GM19099 (cell line): ENCODE results near the gene OR10H5.

ENCODE experiments used
- POLR2A ChIP-seq: IDR thresholded peaks from 3 replicates; pipeline ENCODE4 v1.6.1; 2011; ENCODE audit warnings: low read depth; ENCODE audit not compliant: insufficient read length; ENCODE audit errors: extremely low read depth

OR10H5 gene

DNA sequence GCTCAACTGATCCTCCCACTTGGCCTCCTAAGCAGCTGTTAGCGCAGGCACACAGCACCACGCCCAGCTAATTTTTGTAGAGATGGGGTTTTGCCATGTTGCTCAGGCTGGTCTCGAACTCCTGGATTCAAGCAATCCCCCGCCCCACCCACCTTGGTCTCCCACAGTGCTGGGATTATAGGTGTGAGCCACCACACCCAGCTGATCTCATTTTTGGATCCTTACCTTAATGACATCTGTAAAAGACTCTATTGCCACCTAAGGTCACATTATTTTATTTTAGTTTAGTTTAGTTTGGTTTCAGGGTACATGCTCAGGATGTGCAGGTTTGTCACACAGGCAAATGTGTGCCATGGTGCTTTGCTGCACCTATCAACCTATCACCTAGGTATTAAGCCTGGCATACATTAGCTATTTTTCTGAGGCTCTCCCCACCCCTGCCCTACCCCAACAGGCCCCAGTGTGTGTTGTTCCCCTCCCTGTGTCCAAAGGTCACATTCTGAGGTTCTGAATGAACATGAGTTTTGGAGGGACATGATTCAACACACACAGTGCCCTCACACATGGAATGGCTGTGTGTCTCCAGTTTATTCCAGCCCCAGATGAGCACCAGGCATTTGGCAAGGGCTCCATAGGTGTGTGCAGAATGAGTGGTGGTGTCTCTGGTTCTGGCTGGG lies 1.3 kb downstream of the OR10H5 start:
- no peak for TF ChIP-seq POLR2A

DNA sequence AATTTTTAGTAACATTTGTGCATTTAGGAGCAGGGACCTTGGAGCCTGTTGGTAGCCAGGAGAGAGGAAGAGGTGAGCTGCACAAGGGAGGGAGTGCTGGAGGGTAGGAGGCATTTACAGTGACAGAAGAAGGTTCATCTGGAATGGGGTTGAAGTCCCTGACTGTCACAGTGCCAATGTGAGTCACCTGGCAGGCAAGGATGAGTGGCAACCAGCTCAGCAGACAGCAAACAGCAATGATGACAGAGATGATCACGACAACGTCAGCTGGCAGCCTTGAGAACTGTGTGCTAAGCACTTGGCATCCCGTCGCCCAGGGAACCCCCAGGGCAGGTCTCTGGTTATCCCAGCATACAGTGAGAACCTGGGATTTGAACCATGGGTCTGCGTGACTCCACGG lies 2.6 kb downstream of the OR10H5 start:
- TF ChIP-seq POLR2A: no peak

DNA sequence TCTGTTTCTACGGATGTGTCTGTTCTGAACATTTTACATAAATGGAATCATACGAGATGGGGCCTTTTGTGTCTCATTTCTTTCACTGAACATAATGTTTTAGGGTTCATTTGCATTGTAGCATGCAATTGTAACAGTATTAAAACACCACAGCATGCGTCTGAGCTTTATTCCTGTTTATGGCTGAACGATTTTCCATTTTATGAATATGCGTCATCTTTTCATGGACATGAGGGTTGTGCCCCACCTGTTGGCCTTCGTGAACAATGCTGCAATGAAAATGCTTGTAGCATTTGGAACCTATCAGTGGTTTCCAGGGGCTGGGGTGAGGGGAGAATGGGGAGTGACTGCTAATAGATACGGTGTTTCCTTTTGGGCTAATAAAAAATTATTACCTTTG lies 22.9 kb downstream of the OR10H5 start:
- no peak for TF ChIP-seq POLR2A

DNA sequence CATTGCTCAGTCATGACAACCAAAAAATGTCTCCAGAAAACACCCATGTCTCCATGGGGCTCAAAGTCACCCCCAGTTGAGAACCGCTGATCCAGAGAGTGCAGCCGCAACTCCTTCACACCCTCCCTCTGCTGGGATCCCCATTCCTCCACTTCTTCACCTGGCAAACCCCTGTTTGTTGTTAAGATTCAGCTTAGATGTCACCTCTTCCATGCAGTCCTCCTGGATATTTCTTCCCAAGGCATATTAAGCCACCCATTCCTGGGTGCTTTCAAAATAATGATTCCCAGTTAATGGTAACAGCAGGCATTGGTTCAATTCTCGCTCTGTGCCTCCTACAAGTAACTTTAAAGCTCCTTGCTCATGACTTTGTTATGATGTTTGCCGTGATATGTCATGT lies 24.0 kb downstream of the OR10H5 start:
- TF ChIP-seq POLR2A: no peak

DNA sequence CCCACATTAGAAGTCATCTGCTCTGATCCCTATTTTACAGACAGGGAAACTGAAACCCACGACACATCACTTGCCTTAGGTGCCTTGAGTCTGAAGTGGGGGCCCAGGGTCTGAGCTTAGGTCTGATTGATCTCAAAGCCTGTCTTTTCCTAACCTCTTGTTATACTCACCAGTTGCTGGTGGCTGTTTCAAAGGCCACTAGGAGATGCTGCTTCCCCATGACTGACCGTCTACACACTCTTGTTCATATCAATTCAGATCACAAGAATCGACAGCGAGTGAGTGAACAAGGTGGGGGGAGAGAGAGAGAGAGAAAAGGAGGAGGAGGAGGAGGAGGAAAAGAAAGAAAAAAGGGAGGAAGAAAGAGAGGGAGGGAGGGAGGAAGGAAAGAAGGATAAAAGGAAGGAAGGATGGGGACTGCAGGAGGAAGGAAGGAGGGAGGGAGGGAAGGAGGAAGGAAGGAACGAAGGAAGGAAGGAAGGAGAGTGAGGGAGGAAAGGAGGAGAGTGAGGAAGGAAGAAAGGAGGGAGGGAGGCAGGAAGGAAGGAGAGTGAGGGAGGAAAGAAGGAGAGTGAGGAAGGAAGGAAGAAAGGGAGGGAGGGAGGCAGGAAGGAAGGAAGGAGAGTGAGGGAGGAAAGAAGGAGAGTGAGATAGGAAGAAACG lies 24.7 kb downstream of the OR10H5 start:
- no peak for TF ChIP-seq POLR2A

DNA sequence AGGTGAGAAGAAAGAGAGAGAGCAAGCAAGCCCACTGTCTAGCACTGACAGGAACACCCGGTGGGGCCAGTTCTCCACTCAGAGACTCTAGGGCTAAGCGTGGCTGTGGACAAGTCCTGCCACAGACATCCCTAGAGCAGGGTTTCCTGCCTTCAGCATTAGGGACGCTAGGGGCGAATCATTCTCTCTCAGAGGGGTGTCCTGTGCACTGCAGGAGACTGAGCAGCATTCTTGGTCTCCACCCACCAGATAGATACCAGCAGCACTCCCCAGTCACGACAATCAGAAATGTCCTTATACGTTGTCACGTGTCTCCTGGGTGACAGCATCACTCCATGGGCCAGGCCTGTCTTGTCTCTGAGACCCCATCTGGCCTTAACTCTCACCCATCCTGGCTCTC lies 26.5 kb downstream of the OR10H5 start:
- no peak for TF ChIP-seq POLR2A

DNA sequence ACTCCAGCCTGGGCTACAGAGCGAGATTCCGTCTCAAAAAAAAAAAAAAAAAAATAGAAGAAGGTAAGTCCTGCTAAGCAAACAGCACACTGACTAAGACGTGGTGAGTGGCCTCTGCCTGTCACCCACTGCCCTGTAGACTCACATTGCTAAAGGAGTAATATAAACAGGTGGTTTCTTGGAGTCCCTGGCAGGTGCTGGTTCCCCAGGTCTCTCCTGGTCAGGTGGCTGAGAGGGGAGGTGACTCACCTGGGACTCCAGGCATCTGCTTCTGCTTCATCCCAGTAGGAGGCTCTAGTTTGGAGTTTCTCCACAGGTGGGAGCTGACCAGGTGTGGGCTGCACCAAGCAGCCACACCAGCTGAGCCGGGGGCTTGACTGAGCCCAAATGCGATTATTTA lies 27.8 kb downstream of the OR10H5 start, which contains the start of gene OR10H1:
TSS of gene OR10H1 (minus strand) at position 359 of the 400 bp plus-strand sequence. CDS start 7,627 bp downstream, outside the sequence.
- TF ChIP-seq POLR2A: no peak

DNA sequence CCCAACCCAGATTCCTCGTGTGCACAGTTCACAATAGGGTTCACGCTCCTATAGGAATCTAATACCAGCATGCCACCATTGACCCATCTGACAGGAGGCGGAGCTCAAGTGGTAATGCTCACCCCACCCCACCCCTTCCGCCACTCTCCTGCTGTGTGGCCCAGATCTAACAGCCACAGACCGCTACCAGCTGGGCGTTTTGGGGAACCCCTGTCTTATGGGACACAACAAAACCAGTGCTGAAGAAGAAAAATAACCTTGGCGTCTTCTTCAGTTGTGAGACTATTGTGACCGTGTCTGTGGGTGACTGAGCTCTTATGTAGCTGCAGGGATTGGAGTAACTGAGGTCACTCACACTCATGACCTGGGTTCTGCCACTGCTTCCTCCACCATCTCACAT lies 33.2 kb downstream of the OR10H5 start:
- TF ChIP-seq POLR2A: no peak

DNA sequence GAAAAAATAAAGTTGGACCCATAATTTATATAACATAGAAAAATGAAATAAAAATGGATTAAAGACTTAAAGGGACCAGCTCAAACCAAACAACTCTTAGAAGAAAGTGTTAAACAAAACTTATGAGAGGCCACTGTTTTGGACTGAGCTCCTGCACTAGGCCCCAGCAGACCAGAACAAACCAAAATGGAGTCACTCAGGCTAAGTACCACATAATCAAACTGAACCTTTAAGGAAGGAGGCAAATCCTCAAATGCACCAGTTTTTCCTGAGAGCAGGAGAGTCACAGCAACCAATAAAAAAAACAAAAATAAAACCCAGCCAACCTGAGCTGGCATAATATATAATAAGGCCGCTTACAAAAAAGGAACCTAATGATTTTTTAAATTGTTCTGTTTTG lies 38.3 kb downstream of the OR10H5 start:
- TF ChIP-seq POLR2A: no peak

DNA sequence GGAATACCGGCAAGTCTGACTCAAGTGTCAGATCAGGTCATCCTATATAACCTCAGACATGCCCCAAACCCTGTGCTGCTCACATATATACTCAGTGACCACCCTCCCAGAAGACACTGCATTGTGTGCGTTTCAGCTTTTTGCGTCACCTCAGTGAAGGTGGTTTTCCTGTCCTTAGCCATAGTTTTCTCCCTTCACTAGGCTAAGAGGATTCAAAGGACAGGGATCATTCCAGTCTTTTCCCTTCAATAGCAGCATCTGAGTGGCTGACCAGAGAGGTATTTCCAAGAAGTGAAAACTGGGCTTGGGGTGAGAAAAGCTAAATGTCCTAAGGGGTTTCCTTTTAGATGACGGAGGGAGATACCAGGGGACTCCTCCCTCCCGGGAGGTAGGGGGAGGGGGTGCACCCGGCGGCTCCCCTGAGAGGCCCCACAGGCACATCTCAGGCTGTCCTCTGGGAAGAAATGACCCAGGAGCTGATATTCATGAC lies 40.7 kb downstream of the OR10H5 start:
- no peak for TF ChIP-seq POLR2A

DNA sequence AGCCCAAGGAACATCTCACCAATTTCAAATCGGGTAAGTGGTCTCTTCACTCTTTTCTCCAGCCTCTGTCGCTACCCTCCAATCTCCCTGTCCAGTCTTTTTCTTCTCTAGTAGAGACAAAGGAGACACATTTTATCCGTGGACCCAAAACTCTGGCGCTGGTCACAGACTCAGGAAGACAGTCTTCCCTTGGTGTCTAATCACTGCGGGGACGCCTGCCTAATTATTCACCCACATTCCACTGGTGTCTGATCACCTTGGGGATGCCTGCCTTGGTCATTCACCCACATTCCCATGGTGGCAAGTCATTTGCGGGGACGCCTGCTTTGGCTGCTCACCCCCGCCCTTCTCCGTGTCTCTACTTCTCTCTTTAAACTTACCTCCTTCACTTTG lies 41.8 kb downstream of the OR10H5 start:
- no peak for TF ChIP-seq POLR2A

DNA sequence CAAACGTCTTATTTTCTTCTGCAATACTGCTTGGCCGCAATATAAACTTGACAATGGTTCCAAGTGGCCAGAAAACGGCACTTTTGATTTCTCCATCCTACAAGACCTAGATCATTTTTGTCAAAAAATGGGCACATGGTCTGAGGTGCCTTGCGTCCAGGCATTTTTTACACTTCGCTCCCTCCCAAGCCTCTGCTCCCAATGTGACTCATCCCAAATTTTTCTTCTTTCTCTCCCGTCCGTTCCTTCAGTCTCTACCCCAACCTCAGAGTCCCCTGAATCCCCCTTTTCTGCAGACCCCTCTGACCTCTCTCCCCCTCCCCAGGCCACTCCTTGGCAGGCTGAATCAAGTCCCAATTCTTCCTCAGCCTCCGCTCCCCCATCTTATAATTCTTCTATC lies 42.3 kb downstream of the OR10H5 start:
- no peak for TF ChIP-seq POLR2A

DNA sequence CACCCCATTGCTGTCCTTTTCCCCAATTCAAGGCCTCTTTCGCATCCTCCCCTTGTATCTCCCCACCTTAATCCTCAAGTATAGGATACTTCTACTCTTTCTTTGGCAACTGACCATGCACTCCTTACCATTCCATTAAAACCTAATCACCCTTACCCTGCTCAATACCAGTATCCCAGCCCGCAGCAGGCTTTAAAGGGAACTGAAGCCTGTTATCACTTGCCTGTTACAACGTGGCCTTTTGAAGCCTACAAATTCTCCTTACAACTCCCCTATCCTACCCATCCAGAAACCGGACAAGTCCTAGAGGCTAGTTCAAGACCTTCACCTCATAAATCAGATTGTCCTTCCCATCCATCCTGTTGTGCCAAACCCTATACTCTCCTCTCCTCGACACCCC lies 44.2 kb downstream of the OR10H5 start:
- no peak for TF ChIP-seq POLR2A

DNA sequence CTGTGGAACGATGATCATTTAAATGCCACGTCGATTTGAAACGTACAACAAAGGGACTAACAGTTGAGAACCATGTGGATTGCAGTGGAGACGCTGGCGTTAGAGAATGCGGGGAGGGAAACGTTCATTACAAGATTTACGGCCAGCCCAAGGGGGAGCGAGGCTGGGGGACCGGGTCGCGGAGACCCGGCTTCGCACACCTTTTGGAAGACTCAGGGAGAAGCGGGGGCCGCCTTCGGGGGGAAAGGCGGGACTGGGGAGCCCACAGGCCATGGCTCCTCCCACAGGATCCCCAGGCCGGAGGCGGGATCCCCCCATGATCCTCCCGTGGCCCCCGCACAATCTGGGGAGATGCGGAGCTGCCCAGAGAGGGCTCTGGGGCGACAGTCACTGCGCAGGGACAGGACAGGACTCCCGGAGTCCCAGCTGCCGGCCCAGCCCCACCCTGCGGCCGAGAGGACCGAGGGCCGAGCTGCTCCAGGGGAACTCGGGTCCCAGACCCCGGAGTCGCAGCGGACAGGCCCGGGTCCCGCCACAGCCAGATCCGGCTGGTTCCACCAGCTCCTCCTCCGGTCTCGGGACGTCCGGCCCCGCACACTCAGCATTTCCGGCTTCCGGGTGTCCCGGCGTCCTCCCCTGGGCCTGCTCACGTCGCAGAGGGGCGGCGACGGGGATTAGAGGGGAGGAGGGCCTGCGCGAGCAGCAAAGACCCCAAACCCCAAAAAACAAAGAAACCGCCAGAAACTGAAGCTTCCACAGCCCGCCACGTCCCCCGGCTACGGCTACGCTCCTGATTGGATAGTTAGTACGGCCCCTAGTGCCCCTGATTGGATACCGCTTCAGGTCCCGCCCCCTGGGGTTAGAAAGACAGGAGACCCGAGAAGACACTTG lies 49.1 kb downstream of the OR10H5 start:
- TF ChIP-seq POLR2A: peak; percentile 85

DNA sequence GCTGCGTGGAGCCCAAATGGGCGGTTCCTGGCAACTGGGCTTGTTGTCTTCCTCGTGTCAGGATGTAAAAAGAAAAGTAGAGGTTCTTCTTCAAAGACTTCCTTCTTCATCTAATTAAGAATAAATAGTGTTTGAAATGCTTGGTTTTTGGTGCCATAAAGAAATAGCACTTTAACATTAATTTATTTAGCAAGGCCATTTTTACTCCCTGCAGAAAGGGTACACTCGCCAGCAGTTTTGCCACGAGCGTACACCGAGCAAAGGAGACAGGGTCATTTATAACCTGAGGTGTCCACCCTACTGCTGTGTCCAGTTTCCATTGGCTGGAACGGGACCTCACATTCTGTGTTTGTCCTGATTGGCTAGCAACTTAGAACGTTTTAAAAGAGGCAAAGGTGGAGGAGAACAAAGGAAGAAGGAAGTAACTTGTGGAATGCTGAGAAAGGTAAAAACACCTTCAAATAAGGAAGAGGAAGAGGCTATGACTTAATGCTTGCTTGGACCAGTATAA lies 49.8 kb downstream of the OR10H5 start:
- no peak for TF ChIP-seq POLR2A
